ENCODE results near the gene GJD3. TPM values are rescaled to one million over a fixed set of nuclear protein-coding genes. Genes with fewer than 3 reads are reported as not detected.
"Not testable (repeated sequence)": the region's sequence is repeated elsewhere in the genome, so short reads cannot be mapped to it uniquely, and the experiment has no call there.

GJD3 gene, protein sequence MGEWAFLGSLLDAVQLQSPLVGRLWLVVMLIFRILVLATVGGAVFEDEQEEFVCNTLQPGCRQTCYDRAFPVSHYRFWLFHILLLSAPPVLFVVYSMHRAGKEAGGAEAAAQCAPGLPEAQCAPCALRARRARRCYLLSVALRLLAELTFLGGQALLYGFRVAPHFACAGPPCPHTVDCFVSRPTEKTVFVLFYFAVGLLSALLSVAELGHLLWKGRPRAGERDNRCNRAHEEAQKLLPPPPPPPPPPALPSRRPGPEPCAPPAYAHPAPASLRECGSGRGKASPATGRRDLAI
- polyA plus RNA-seq (2013, experiment 1 of 2), result not detected
- polyA plus RNA-seq (2013, experiment 2 of 2), result not detected

DNA sequence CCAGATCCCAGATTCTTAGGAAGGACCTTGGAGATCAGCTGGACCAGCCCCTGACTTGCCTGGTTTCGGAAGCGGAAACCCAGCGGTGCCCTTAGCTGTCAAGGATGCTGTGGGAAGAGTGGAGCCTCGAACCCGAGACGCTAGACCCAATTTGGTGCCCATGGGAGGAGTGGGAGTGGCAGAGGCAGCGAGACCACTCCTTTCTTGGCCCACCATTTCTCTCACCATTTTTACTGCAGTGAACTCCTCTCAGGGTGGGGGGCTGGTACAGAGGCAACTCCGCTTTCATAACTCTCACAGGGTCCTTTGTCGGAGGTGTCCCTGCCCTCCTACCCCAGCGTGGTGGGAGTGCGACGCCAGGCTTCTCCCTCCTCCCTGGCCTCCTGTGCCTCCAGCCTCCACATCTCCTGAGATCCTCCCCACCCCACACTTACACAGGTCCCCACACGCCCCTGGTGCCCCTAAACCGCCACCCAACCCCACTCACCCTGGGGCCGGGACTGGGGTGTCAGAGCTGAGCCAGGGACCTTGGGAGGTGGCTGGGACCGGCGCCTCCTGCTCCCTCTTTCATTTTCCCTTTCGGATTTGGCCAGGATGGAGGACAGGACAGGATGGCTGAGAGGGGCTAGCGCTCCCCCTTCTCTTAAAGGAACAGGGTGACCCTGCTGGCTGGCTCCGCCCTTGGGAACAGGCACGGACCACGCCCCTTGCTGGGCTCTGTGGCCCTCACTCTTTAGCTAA is at the start of gene GJD3:
Gene GJD3 (minus strand): TSS at position 617 of the 741 bp plus-strand sequence. CDS start 922 bp downstream, outside the sequence.
- Histone ChIP-seq H3K4ac (ENCODE audit: low read depth, low read length) (no peak within 1 kb of the TSS), H3K4me3 (ENCODE audit: low read length) (no peak within 1 kb of the TSS), H3K79me2 (ENCODE audit: control insufficient read depth, insufficient read depth, low read length) (no peaks in the 10 kb centered on the region), H2BK5ac (ENCODE audit: low read length) (no peak within 1 kb of the TSS), H3K27ac (ENCODE audit: low read depth, low read length) (no peak within 1 kb of the TSS), H2BK15ac (replicated peaks; ENCODE audit: low read depth) (no peak within 1 kb of the TSS), H3K4me2 (ENCODE audit: low read length) (peak within 1 kb of the TSS; percentile 61), H3K18ac (ENCODE audit: low read length) (no peak within 1 kb of the TSS), H3K9ac (ENCODE audit: low read length) (peak within 1 kb of the TSS; percentile 54), H3K27me3 (ENCODE audit: insufficient read depth, low read length, poor library complexity) (peaks cover 4% of the 10 kb centered on the region), H3K36me3 (ENCODE audit: control insufficient read depth, insufficient read depth, low read length) (no peaks in the 10 kb centered on the region), H4K8ac (ENCODE audit: low read depth, low read length) (no peak within 1 kb of the TSS), H3K79me1 (ENCODE audit: low read length) (no peaks in the 10 kb centered on the region), H2BK120ac (ENCODE audit: low read depth, low read length) (no peak within 1 kb of the TSS), H3K4me1 (ENCODE audit: control insufficient read depth, low read depth, low read length) (no peaks in the 10 kb centered on the region), H2AK5ac (ENCODE audit: low read length) (no peak within 1 kb of the TSS), H3K23ac (ENCODE audit: low read length) (peak within 1 kb of the TSS; percentile 97), H4K5ac (ENCODE audit: low read length) (no peak within 1 kb of the TSS), H3K56ac (ENCODE audit: low read length) (peak within 1 kb of the TSS; percentile 74)
- WGBS (ENCODE audit: extremely low coverage, insufficient coverage, low lambda C conversion rate), result no CpG with 5 or more reads among the region's 22 CpGs
- DNase-seq, result no peak

DNA sequence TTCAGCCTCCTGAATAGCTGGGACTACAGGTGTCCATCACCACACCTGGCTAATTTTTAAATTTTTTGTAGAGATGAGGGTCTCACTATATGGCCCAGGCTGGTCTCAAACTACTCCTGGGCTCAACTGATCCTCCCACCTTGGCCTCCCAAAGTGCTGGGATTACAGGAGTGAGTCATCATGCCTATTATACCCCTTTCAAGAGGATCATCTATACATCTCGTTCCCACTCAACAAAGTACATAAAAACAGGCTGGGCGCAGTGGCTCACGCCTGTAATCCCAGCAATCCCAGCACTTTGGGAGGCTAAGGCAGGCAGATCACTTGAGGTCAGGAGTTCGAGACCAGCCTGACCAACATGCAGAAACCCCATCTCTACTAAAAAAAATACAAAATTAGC is 49.8 kb upstream of the GJD3 start:
- not testable (repeated sequence) for H2BK5ac ChIP-seq (ENCODE audit: low read length); H3K9ac ChIP-seq (ENCODE audit: low read length); H3K27ac ChIP-seq (ENCODE audit: low read depth, low read length); DNase-seq; H3K4me2 ChIP-seq (ENCODE audit: low read length); H3K36me3 ChIP-seq (ENCODE audit: control insufficient read depth, insufficient read depth, low read length); H3K56ac ChIP-seq (ENCODE audit: low read length); H3K4me3 ChIP-seq (ENCODE audit: low read length); H4K5ac ChIP-seq (ENCODE audit: low read length); H3K27me3 ChIP-seq (ENCODE audit: insufficient read depth, low read length, poor library complexity); H2AK5ac ChIP-seq (ENCODE audit: low read length); H2BK120ac ChIP-seq (ENCODE audit: low read depth, low read length); H3K4ac ChIP-seq (ENCODE audit: low read depth, low read length); H3K18ac ChIP-seq (ENCODE audit: low read length); H2BK15ac ChIP-seq (replicated peaks; ENCODE audit: low read depth); H3K4me1 ChIP-seq (ENCODE audit: control insufficient read depth, low read depth, low read length); H3K79me1 ChIP-seq (ENCODE audit: low read length); H4K8ac ChIP-seq (ENCODE audit: low read depth, low read length); H3K23ac ChIP-seq (ENCODE audit: low read length)
- peaks cover 11% of the 10 kb centered on the region for H3K79me2 ChIP-seq (ENCODE audit: control insufficient read depth, insufficient read depth, low read length)
- WGBS (ENCODE audit: extremely low coverage, insufficient coverage, low lambda C conversion rate), result no CpG with 5 or more reads among the region's 4 CpGs

DNA sequence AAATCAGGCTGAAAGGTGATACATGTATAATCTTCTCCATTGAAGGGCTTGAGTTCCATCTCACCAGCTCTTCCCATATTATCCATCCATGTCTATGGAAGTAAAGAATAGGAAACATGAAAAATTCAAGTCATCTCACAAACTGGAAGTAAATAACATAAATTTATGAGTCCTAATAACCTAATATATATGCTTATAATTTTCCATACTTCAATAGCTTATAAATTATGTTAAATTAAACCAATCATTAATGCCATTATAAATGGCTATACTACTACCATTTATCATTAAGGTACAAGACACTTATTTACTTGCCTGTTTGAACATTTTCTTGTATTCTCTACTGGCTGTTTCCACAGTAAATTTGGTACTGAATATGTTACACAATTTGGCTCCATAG is 48.3 kb upstream of the GJD3 start:
- Histone ChIP-seq H3K4me3 (ENCODE audit: low read length) (no peak overlapping the region), H3K27me3 (ENCODE audit: insufficient read depth, low read length, poor library complexity) (no peaks in the 10 kb centered on the region), H2AK5ac (ENCODE audit: low read length) (no peak overlapping the region), H3K27ac (ENCODE audit: low read depth, low read length) (no peak overlapping the region), H2BK15ac (replicated peaks; ENCODE audit: low read depth) (no peak overlapping the region), H3K4me2 (ENCODE audit: low read length) (no peak overlapping the region), H3K18ac (ENCODE audit: low read length) (no peak overlapping the region), H3K4me1 (ENCODE audit: control insufficient read depth, low read depth, low read length) (peaks cover 2% of the 10 kb centered on the region), H3K36me3 (ENCODE audit: control insufficient read depth, insufficient read depth, low read length) (peaks cover 2% of the 10 kb centered on the region), H3K4ac (ENCODE audit: low read depth, low read length) (no peak overlapping the region), H3K56ac (ENCODE audit: low read length) (no peak overlapping the region), H3K79me1 (ENCODE audit: low read length) (peaks cover 2% of the 10 kb centered on the region), H2BK5ac (ENCODE audit: low read length) (no peak overlapping the region), H4K8ac (ENCODE audit: low read depth, low read length) (no peak overlapping the region), H3K23ac (ENCODE audit: low read length) (no peak overlapping the region), H3K79me2 (ENCODE audit: control insufficient read depth, insufficient read depth, low read length) (peaks cover 11% of the 10 kb centered on the region), H2BK120ac (ENCODE audit: low read depth, low read length) (no peak overlapping the region), H4K5ac (ENCODE audit: low read length) (no peak overlapping the region), H3K9ac (ENCODE audit: low read length) (no peak overlapping the region)
- no peak for DNase-seq

- H3K27ac ChIP-seq (ENCODE audit: low read depth, low read length), result no peak overlapping the region
- H3K23ac ChIP-seq (ENCODE audit: low read length), result no peak overlapping the region
- H3K18ac ChIP-seq (ENCODE audit: low read length), result no peak overlapping the region
- H3K79me2 ChIP-seq (ENCODE audit: control insufficient read depth, insufficient read depth, low read length), result peaks cover 4% of the 10 kb centered on the region
- H2BK5ac ChIP-seq (ENCODE audit: low read length), result no peak overlapping the region
- H3K27me3 ChIP-seq (ENCODE audit: insufficient read depth, low read length, poor library complexity), result no peaks in the 10 kb centered on the region
- H3K4ac ChIP-seq (ENCODE audit: low read depth, low read length), result no peak overlapping the region
- H2BK15ac ChIP-seq (replicated peaks; ENCODE audit: low read depth), result no peak overlapping the region
- H3K36me3 ChIP-seq (ENCODE audit: control insufficient read depth, insufficient read depth, low read length), result peaks cover 2% of the 10 kb centered on the region
- H2BK120ac ChIP-seq (ENCODE audit: low read depth, low read length), result no peak overlapping the region
- H3K79me1 ChIP-seq (ENCODE audit: low read length), result peaks cover 2% of the 10 kb centered on the region
- H3K56ac ChIP-seq (ENCODE audit: low read length), result no peak overlapping the region
- no peak overlapping the region for H3K9ac ChIP-seq (ENCODE audit: low read length)
- H3K4me3 ChIP-seq (ENCODE audit: low read length), result no peak overlapping the region
- H4K5ac ChIP-seq (ENCODE audit: low read length), result no peak overlapping the region
- no peak overlapping the region for H3K4me2 ChIP-seq (ENCODE audit: low read length)
- H2AK5ac ChIP-seq (ENCODE audit: low read length), result no peak overlapping the region
- no CpG with 5 or more reads among the region's 4 CpGs for WGBS (ENCODE audit: extremely low coverage, insufficient coverage, low lambda C conversion rate)
- no peak for DNase-seq
- H4K8ac ChIP-seq (ENCODE audit: low read depth, low read length), result no peak overlapping the region
- H3K4me1 ChIP-seq (ENCODE audit: control insufficient read depth, low read depth, low read length), result peaks cover 2% of the 10 kb centered on the region
Observed at GRCh38 chr17:40411821-40412220, 47.3 kb upstream of the GJD3 start.

GRCh38 chr17:40410082-40410481 is 45.5 kb upstream of the GJD3 start:
- H2BK120ac ChIP-seq (ENCODE audit: low read depth, low read length), result no peak overlapping the region
- H3K27me3 ChIP-seq (ENCODE audit: insufficient read depth, low read length, poor library complexity), result no peaks in the 10 kb centered on the region
- H3K4me3 ChIP-seq (ENCODE audit: low read length), result no peak overlapping the region
- H3K36me3 ChIP-seq (ENCODE audit: control insufficient read depth, insufficient read depth, low read length), result peaks cover 2% of the 10 kb centered on the region
- no peak overlapping the region for H3K27ac ChIP-seq (ENCODE audit: low read depth, low read length)
- no peaks in the 10 kb centered on the region for H3K79me2 ChIP-seq (ENCODE audit: control insufficient read depth, insufficient read depth, low read length)
- no peaks in the 10 kb centered on the region for H3K4me1 ChIP-seq (ENCODE audit: control insufficient read depth, low read depth, low read length)
- no peak overlapping the region for H3K56ac ChIP-seq (ENCODE audit: low read length)
- no peak overlapping the region for H4K5ac ChIP-seq (ENCODE audit: low read length)
- no peak overlapping the region for H2BK15ac ChIP-seq (replicated peaks; ENCODE audit: low read depth)
- no peak overlapping the region for H3K18ac ChIP-seq (ENCODE audit: low read length)
- DNase-seq, result no peak
- no peak overlapping the region for H3K23ac ChIP-seq (ENCODE audit: low read length)
- WGBS (ENCODE audit: extremely low coverage, insufficient coverage, low lambda C conversion rate), result no CpG with 5 or more reads among the region's 1 CpG
- H3K9ac ChIP-seq (ENCODE audit: low read length), result no peak overlapping the region
- no peak overlapping the region for H3K4me2 ChIP-seq (ENCODE audit: low read length)
- no peak overlapping the region for H2AK5ac ChIP-seq (ENCODE audit: low read length)
- no peak overlapping the region for H4K8ac ChIP-seq (ENCODE audit: low read depth, low read length)
- no peak overlapping the region for H3K4ac ChIP-seq (ENCODE audit: low read depth, low read length)
- no peak overlapping the region for H2BK5ac ChIP-seq (ENCODE audit: low read length)
- no peaks in the 10 kb centered on the region for H3K79me1 ChIP-seq (ENCODE audit: low read length)

All from mesendoderm (in vitro differentiated cells).